Measurements from ENCODE around the gene NET1.
A peak's percentile ranks its signal among the peaks of the same experiment; 100 is the strongest.
"Not testable (repeated sequence)": the region's sequence is repeated elsewhere in the genome, so short reads cannot be mapped to it uniquely, and the experiment has no call there.

NET1 gene

DNA sequence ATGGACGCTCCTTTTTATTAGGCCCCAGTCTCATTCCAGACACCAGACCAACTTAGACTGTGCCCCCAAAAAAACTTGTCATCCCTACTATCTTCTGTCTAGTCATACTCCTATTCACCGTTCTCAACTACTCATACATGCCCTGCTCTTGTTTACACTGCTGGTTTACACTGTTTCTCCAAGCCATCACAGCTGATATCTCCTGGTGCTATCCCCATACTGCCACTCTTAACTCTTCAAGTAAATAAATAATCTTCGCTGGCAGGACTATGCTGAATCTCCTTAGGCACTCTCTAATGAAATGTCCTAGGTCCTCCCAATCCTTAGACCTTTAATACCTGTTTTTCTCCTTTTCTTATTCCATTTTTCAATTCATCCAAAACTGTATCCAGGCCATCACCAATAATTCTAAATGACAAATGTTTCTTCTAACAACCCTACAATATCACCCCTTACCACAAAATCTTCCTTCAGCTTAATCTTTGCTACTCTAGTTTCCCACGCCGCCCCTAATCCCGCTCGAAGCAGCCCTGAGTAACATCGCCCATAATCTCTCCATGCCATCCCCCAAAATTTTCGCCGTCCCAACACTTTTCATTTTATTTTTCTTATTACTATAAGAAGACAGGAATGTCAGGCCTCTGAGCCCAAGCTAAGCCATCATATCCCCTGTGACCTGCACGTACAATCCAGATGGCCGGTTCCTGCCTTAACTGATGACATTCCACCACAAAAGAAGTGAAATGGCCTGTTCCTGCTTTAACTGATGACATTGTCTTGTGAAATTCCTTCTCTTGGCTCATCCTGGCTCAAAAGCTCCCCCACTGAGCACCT lies 63.8 kb downstream of the NET1 start:
- H3K4me3 ChIP-seq (ENCODE audit: control insufficient read depth in 1 of 7, extremely low read depth in 1 of 7, insufficient read depth in 4 of 7, low read depth in 2 of 7, low read length in 6 of 7); DNase-seq; H3K9me3 ChIP-seq (ENCODE audit: control extremely low read depth in 1 of 5, control insufficient read depth in 4 of 5, insufficient read depth in 2 of 5, low read depth in 1 of 5, low read length in 4 of 5); H3K36me3 ChIP-seq (ENCODE audit: control insufficient read depth in 4 of 4, insufficient read depth in 4 of 4, low read length in 3 of 4); POLR2A ChIA-PET; H3K27me3 ChIP-seq (replicated peaks in 2 of 5; ENCODE audit: control insufficient read depth in 4 of 5, insufficient read depth in 5 of 5, low read length in 4 of 5): not testable (repeated sequence)
- H3K4me1 ChIP-seq (ENCODE audit: control extremely low read depth in 1 of 4, control insufficient read depth in 4 of 4, insufficient read depth in 4 of 4, low read length in 3 of 4), result peaks cover 0 to 31% (median 17%) of the 10 kb centered on the region in 4 experiments
- CTCF ChIA-PET, result interaction anchor here (1.2 to 2.5 kb wide), 2 partner anchors 14 to 147 kb away, joined by 3 to 15 read pairs; no protein-coding TSS in a partner anchor
- peak overlapping the region in 1 of 2 experiments; percentile 89 for H3K27ac ChIP-seq (ENCODE audit: insufficient read depth in 1 of 2, low read depth in 1 of 2, low read length in 2 of 2, poor library complexity in 1 of 2, severe bottlenecking in 2 of 2)
- WGBS (ENCODE audit: insufficient coverage), result 91% methylated on average over 8 of the region's 12 CpGs

GRCh38 chr10:5476918-5477525 lies 64.7 kb downstream of the NET1 start:
- Histone ChIP-seq H3K27me3 (replicated peaks in 2 of 5; ENCODE audit: control insufficient read depth in 4 of 5, insufficient read depth in 5 of 5, low read length in 4 of 5) (no peaks in the 10 kb centered on the region), H3K9me3 (ENCODE audit: control extremely low read depth in 1 of 5, control insufficient read depth in 4 of 5, insufficient read depth in 2 of 5, low read depth in 1 of 5, low read length in 4 of 5) (no peaks in the 10 kb centered on the region), H3K4me1 (ENCODE audit: control extremely low read depth in 1 of 4, control insufficient read depth in 4 of 4, insufficient read depth in 4 of 4, low read length in 3 of 4) (peaks cover 0 to 31% (median 17%) of the 10 kb centered on the region in 4 experiments), H3K27ac (ENCODE audit: insufficient read depth in 1 of 2, low read depth in 1 of 2, low read length in 2 of 2, poor library complexity in 1 of 2, severe bottlenecking in 2 of 2) (peak overlapping the region in 1 of 2 experiments; percentile 89), H3K36me3 (ENCODE audit: control insufficient read depth in 4 of 4, insufficient read depth in 4 of 4, low read length in 3 of 4) (no peaks in the 10 kb centered on the region), H3K4me3 (ENCODE audit: control insufficient read depth in 1 of 7, extremely low read depth in 1 of 7, insufficient read depth in 4 of 7, low read depth in 2 of 7, low read length in 6 of 7) (no peak overlapping the region)
- ChIA-PET POLR2A (no interaction called here), CTCF (interaction anchor here (1.2 to 2.5 kb wide), 2 partner anchors 15 to 146 kb away, joined by 3 to 15 read pairs; no protein-coding TSS in a partner anchor)
- DNase-seq, result no peak
- WGBS (ENCODE audit: insufficient coverage), result 98% methylated on average over 11 of the region's 13 CpGs

- H3K36me3 ChIP-seq (ENCODE audit: control insufficient read depth in 4 of 4, insufficient read depth in 4 of 4, low read length in 3 of 4), result no peaks in the 10 kb centered on the region
- peaks cover 0 to 31% (median 17%) of the 10 kb centered on the region in 4 experiments for H3K4me1 ChIP-seq (ENCODE audit: control extremely low read depth in 1 of 4, control insufficient read depth in 4 of 4, insufficient read depth in 4 of 4, low read length in 3 of 4)
- POLR2A ChIA-PET, result no interaction called here
- peak; percentile 15 to 42 (median 28) for DNase-seq
- no peaks in the 10 kb centered on the region for H3K27me3 ChIP-seq (replicated peaks in 2 of 5; ENCODE audit: control insufficient read depth in 4 of 5, insufficient read depth in 5 of 5, low read length in 4 of 5)
- no peaks in the 10 kb centered on the region for H3K9me3 ChIP-seq (ENCODE audit: control extremely low read depth in 1 of 5, control insufficient read depth in 4 of 5, insufficient read depth in 2 of 5, low read depth in 1 of 5, low read length in 4 of 5)
- CTCF ChIA-PET, result interaction anchor here (0.8 to 2.5 kb wide), 2 partner anchors 11 to 16 kb away, joined by 4 to 15 read pairs; no protein-coding TSS in a partner anchor
- 88% methylated on average over 10 of the region's 11 CpGs for WGBS (ENCODE audit: insufficient coverage)
- H3K27ac ChIP-seq (ENCODE audit: insufficient read depth in 1 of 2, low read depth in 1 of 2, low read length in 2 of 2, poor library complexity in 1 of 2, severe bottlenecking in 2 of 2), result peak overlapping the region in 1 of 2 experiments; percentile 89
- H3K4me3 ChIP-seq (ENCODE audit: control insufficient read depth in 1 of 7, extremely low read depth in 1 of 7, insufficient read depth in 4 of 7, low read depth in 2 of 7, low read length in 6 of 7), result peak overlapping the region in 1 of 7 experiments; percentile 52
Observed at GRCh38 chr10:5477948-5478693, 65.8 kb downstream of the NET1 start.

DNA sequence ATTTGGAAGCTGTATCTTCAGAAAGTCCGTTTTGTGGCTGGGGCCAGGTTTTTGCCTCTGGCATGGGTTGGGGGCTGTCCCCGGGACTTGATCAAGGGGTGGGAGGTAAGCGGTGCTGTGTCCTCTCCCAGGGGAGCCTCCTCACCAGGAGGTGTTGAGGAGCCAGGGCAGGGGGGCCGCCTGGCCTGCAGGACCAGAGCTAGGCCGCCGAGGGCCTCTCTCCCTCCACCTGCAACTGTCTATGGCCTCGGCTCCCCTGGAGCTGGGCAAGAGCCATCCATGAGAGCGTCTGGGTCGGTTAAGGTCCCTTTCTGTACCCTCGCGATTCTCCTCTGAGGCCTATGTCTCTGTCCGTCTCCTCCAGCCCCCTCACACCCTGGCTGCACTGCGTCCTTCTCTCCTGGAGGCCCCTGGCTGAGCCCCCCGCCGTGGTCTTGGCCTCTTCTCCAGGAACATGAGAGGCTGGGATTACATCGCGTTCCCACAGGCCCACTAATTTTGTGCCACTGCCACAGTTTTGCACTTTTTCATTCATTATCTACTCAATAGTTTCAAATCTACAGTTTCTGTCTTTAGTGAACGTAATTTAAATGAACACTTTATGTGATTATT lies 66.4 kb downstream of the NET1 start:
- peaks cover 0 to 31% (median 17%) of the 10 kb centered on the region in 4 experiments for H3K4me1 ChIP-seq (ENCODE audit: control extremely low read depth in 1 of 4, control insufficient read depth in 4 of 4, insufficient read depth in 4 of 4, low read length in 3 of 4)
- H3K9me3 ChIP-seq (ENCODE audit: control extremely low read depth in 1 of 5, control insufficient read depth in 4 of 5, insufficient read depth in 2 of 5, low read depth in 1 of 5, low read length in 4 of 5), result no peaks in the 10 kb centered on the region
- H3K4me3 ChIP-seq (ENCODE audit: control insufficient read depth in 1 of 7, extremely low read depth in 1 of 7, insufficient read depth in 4 of 7, low read depth in 2 of 7, low read length in 6 of 7), result peak overlapping the region in 2 of 7 experiments; percentile 42 to 52
- ChIA-PET POLR2A (no interaction called here), CTCF (interaction anchor here (0.6 to 2.5 kb wide), 4 partner anchors 12 to 88 kb away, joined by 3 to 15 read pairs (median 4); no protein-coding TSS in a partner anchor)
- 92% methylated on average over 14 of the region's 18 CpGs for WGBS (ENCODE audit: insufficient coverage)
- H3K27me3 ChIP-seq (replicated peaks in 2 of 5; ENCODE audit: control insufficient read depth in 4 of 5, insufficient read depth in 5 of 5, low read length in 4 of 5), result no peaks in the 10 kb centered on the region
- no peaks in the 10 kb centered on the region for H3K36me3 ChIP-seq (ENCODE audit: control insufficient read depth in 4 of 4, insufficient read depth in 4 of 4, low read length in 3 of 4)
- no peak for DNase-seq
- H3K27ac ChIP-seq (ENCODE audit: insufficient read depth in 1 of 2, low read depth in 1 of 2, low read length in 2 of 2, poor library complexity in 1 of 2, severe bottlenecking in 2 of 2), result peak overlapping the region; percentile 61 to 89

DNA sequence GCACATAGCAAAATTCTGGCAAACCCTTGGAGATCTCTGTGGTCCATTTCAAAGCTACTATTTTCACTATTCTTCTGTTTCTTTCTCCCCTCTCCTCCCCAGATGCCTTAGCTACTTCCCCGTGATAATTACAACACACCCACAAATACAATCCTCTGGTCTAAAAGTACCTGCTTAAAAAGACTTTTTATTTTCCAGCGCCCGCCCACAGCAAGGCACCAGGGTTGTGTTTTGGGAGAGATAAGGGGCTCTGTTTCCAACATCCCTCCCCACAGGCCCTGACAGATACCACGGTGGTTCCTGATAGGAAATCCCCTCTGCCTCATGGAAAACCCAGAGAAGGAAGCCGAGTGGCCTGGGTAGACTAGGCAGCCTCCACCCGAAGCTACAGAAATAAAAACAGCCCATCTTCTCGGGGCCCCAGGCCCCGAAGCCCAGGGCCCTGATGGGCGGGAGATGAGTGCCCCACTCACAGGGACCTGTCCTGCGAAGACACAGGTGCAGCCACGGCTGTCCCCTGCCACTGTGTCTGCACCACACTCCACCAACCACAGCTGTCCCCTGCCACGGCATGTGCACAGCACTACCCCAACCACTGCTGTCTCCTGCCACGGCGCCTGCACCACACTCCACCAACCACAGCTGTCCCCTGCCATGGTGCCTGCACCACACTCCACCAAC lies 67.3 kb downstream of the NET1 start:
- POLR2A ChIA-PET, result interaction anchor here (0.5 to 0.6 kb wide), 2 partner anchors 16 to 17 kb away, joined by 3 to 7 read pairs; no protein-coding TSS in a partner anchor
- CTCF ChIA-PET, result interaction anchor here (1.6 kb wide), 1 partner anchor 37 kb away, joined by 5 read pairs; no protein-coding TSS in a partner anchor
- Histone ChIP-seq H3K4me3 (ENCODE audit: control insufficient read depth in 1 of 7, extremely low read depth in 1 of 7, insufficient read depth in 4 of 7, low read depth in 2 of 7, low read length in 6 of 7) (peak overlapping the region in 3 of 7 experiments; percentile 11 to 52 (median 42)), H3K9me3 (ENCODE audit: control extremely low read depth in 1 of 5, control insufficient read depth in 4 of 5, insufficient read depth in 2 of 5, low read depth in 1 of 5, low read length in 4 of 5) (no peaks in the 10 kb centered on the region), H3K27me3 (replicated peaks in 2 of 5; ENCODE audit: control insufficient read depth in 4 of 5, insufficient read depth in 5 of 5, low read length in 4 of 5) (no peaks in the 10 kb centered on the region), H3K4me1 (ENCODE audit: control extremely low read depth in 1 of 4, control insufficient read depth in 4 of 4, insufficient read depth in 4 of 4, low read length in 3 of 4) (peaks cover 0 to 31% (median 17%) of the 10 kb centered on the region in 4 experiments), H3K27ac (ENCODE audit: insufficient read depth in 1 of 2, low read depth in 1 of 2, low read length in 2 of 2, poor library complexity in 1 of 2, severe bottlenecking in 2 of 2) (peak overlapping the region; percentile 61 to 89), H3K36me3 (ENCODE audit: control insufficient read depth in 4 of 4, insufficient read depth in 4 of 4, low read length in 3 of 4) (no peaks in the 10 kb centered on the region)
- peak; percentile 72 to 92 (median 84) for DNase-seq
- 4% methylated on average over 5 of the region's 14 CpGs for WGBS (ENCODE audit: insufficient coverage)
